H9 (cell line): ENCODE results near the gene ABCB7. TPM values are rescaled to one million over a fixed set of nuclear protein-coding genes. Genes with fewer than 3 reads are reported as not detected.
A peak's percentile ranks its signal among the peaks of the same experiment; 100 is the strongest.

Experiments
- DNase-seq: peaks from one replicate; pipeline ENCODE4 v3.0.0-alpha.2; 2017
- H2AFZ ChIP-seq: one replicate; pipeline ENCODE4 v1.6.1; 2013; ENCODE audit warnings: mild to moderate bottlenecking, low read length, control low read depth, moderate library complexity
- H2AK5ac ChIP-seq: 2 replicates; pipeline ENCODE4 v1.6.1; 2013; ENCODE audit warnings: low read length, control low read depth, mixed read lengths; ENCODE audit not compliant: insufficient read length
- H2BK120ac ChIP-seq: one replicate; pipeline ENCODE4 v1.6.1; 2013; ENCODE audit warnings: low read depth, mild to moderate bottlenecking, low read length, control low read depth, inconsistent platforms; ENCODE audit not compliant: poor library complexity, severe bottlenecking
- H2BK12ac ChIP-seq: 2 replicates; pipeline ENCODE4 v1.6.1; 2013; ENCODE audit warnings: low read length, control low read depth, mixed read lengths, low read depth; ENCODE audit not compliant: insufficient read length
- H2BK15ac ChIP-seq: 2 replicates; pipeline ENCODE4 v1.6.1; 2013; ENCODE audit warnings: low read depth, low read length, control low read depth
- H2BK20ac ChIP-seq: one replicate; pipeline ENCODE4 v1.6.1; 2013; ENCODE audit warnings: low read depth, mild to moderate bottlenecking, low read length, control low read depth, inconsistent platforms; ENCODE audit not compliant: poor library complexity, severe bottlenecking
- H2BK5ac ChIP-seq: 2 replicates; pipeline ENCODE4 v1.6.1; 2013; ENCODE audit warnings: low read length, control low read depth, mixed read lengths; ENCODE audit not compliant: insufficient read length
- H3K14ac ChIP-seq: 2 replicates; pipeline ENCODE4 v1.6.1; 2013; ENCODE audit warnings: low read length, control low read depth; ENCODE audit not compliant: insufficient read depth
- H3K18ac ChIP-seq: 2 replicates; pipeline ENCODE4 v1.6.1; 2013; ENCODE audit warnings: low read depth, mild to moderate bottlenecking, mixed read lengths, low read length, control low read depth; ENCODE audit not compliant: insufficient read length
- H3K23ac ChIP-seq: 2 replicates; pipeline ENCODE4 v1.6.1; 2013; ENCODE audit warnings: low read length, control low read depth, mixed read lengths, low read depth; ENCODE audit not compliant: insufficient read length
- H3K23me2 ChIP-seq: 2 replicates; pipeline ENCODE4 v1.6.1; 2013; ENCODE audit warnings: low read depth, mild to moderate bottlenecking, mixed read lengths, low read length, control low read depth; ENCODE audit not compliant: insufficient read length, poor library complexity, severe bottlenecking
- H3K27ac ChIP-seq: 2 replicates; pipeline ENCODE4 v1.5.1; 2013; ENCODE audit warnings: low read length, control low read depth, mixed read lengths, low read depth; ENCODE audit not compliant: insufficient read length
- H3K27me3 ChIP-seq: 2 replicates; pipeline ENCODE4 v1.6.1; 2013; ENCODE audit warnings: low read length, control low read depth, inconsistent platforms; ENCODE audit not compliant: insufficient read depth
- H3K4ac ChIP-seq: 2 replicates; pipeline ENCODE4 v1.6.1; 2013; ENCODE audit warnings: low read depth, mild to moderate bottlenecking, control low read depth, inconsistent platforms, low read length, moderate library complexity
- H3K4me1 ChIP-seq: 2 replicates; pipeline ENCODE4 v1.6.1; 2013; ENCODE audit warnings: low read length, control low read depth, inconsistent platforms; ENCODE audit not compliant: insufficient read depth
- H3K4me2 ChIP-seq: 2 replicates; pipeline ENCODE4 v1.6.1; 2013; ENCODE audit warnings: low read length, control low read depth, mixed read lengths; ENCODE audit not compliant: insufficient read length, insufficient read depth
- H3K56ac ChIP-seq: 2 replicates; pipeline ENCODE4 v1.6.1; 2013; ENCODE audit warnings: low read depth, mild to moderate bottlenecking, mixed read lengths, low read length, control low read depth; ENCODE audit not compliant: insufficient read length
- H3K79me1 ChIP-seq: 2 replicates; pipeline ENCODE4 v1.6.1; 2013; ENCODE audit warnings: low read depth, mild to moderate bottlenecking, moderate library complexity, low read length, control low read depth, inconsistent platforms; ENCODE audit not compliant: insufficient read depth, poor library complexity, severe bottlenecking
- H3K79me2 ChIP-seq: 2 replicates; pipeline ENCODE4 v1.6.1; 2013; ENCODE audit warnings: low read length, control low read depth, inconsistent platforms; ENCODE audit not compliant: insufficient read depth
- H3K9ac ChIP-seq: 2 replicates; pipeline ENCODE4 v1.6.1; 2013; ENCODE audit warnings: low read length, control low read depth, mixed read lengths; ENCODE audit not compliant: insufficient read length; ENCODE audit errors: extremely low read depth
- H3K9me3 ChIP-seq: one replicate; pipeline ENCODE4 v1.6.1; 2013; ENCODE audit warnings: low read depth, low read length, inconsistent platforms; ENCODE audit not compliant: control insufficient read depth
- H3T11ph ChIP-seq: one replicate; pipeline ENCODE4 v1.6.1; 2013; ENCODE audit warnings: mild to moderate bottlenecking, low read length, control low read depth, inconsistent platforms
- H4K20me1 ChIP-seq: one replicate; pipeline ENCODE4 v1.6.1; 2013; ENCODE audit not compliant: control insufficient read depth, insufficient read length, insufficient read depth
- H4K5ac ChIP-seq: 2 replicates; pipeline ENCODE4 v1.6.1; 2013; ENCODE audit warnings: low read depth, mild to moderate bottlenecking, mixed read lengths, low read length, control low read depth; ENCODE audit not compliant: insufficient read length
- H4K8ac ChIP-seq: replicated peaks from 2 replicates; pipeline ENCODE4 v1.6.1; 2013; ENCODE audit warnings: low read length, control low read depth, mixed read lengths, low read depth; ENCODE audit not compliant: insufficient read length
- H4K91ac ChIP-seq: 2 replicates; pipeline ENCODE4 v1.6.1; 2013; ENCODE audit warnings: low read depth, mild to moderate bottlenecking, moderate library complexity, mixed read lengths, low read length, control low read depth; ENCODE audit not compliant: insufficient read length
- H3K27ac Mint-ChIP-seq, 3 experiments: 2 replicates in 2 of 3; 3 replicates in 1 of 3; pipeline ENCODE4 v1.8.0; 2020 to 2021; ENCODE audit warnings: mixed read lengths in 3 of 3, mild to moderate bottlenecking in 1 of 3, moderate library complexity in 1 of 3
- H3K27me3 Mint-ChIP-seq: 2 replicates; pipeline ENCODE4 v1.8.0; 2021; ENCODE audit warnings: low read depth, mild to moderate bottlenecking, moderate library complexity, mixed read lengths
- H3K36me3 Mint-ChIP-seq, 3 experiments: 2 replicates in 2 of 3; 3 replicates in 1 of 3; pipeline ENCODE4 v1.8.0; 2020 to 2021; ENCODE audit warnings: low read depth in 3 of 3, mixed read lengths in 3 of 3; ENCODE audit not compliant: insufficient read depth in 1 of 3
- H3K4me1 Mint-ChIP-seq, 2 experiments: 2 replicates each; pipeline ENCODE4 v1.8.0; 2020; ENCODE audit warnings: mixed read lengths in 2 of 2
- H3K4me3 Mint-ChIP-seq, 2 experiments: 2 replicates in 1 of 2; 3 replicates in 1 of 2; pipeline ENCODE4 v1.8.0; 2020 to 2021; ENCODE audit warnings: mild to moderate bottlenecking in 2 of 2, mixed read lengths in 2 of 2, moderate library complexity in 1 of 2
- H3K9me3 Mint-ChIP-seq, 2 experiments: 2 replicates in 1 of 2; 3 replicates in 1 of 2; pipeline ENCODE4 v1.8.0; 2020; ENCODE audit warnings: mild to moderate bottlenecking in 2 of 2, mixed read lengths in 2 of 2, moderate library complexity in 1 of 2
- WGBS: extraction: QIAGEN DNeasy Blood & Tissue Kit; methylation state at CpG from one replicate; pipeline ENCODE4 v1.1.7; 2013; ENCODE audit warnings: missing lambda C conversion rate, low lambda C conversion rate, mixed read lengths; ENCODE audit not compliant: insufficient read length; ENCODE audit errors: extremely low coverage; 5-methylcytosine and 5-hydroxymethylcytosine counted together
- total RNA-seq: library from RNA; stranded (reverse); gene quantifications from 2 replicates; pipeline ENCODE4 v1.2.1, GENCODE V29; 2021
- TF ChIP-seq, protein P1 (sequence below): fragments of 200-600 bp; sonication (generic); conservative IDR thresholded peaks from 3 replicates; pipeline ENCODE4 v1.8.0; 2021; ENCODE audit warnings: antibody characterized with exemption, mild to moderate bottlenecking

Gene ABCB7
- total RNA-seq, 1 experiment from 2014 or later = 40.8 TPM

DNA sequence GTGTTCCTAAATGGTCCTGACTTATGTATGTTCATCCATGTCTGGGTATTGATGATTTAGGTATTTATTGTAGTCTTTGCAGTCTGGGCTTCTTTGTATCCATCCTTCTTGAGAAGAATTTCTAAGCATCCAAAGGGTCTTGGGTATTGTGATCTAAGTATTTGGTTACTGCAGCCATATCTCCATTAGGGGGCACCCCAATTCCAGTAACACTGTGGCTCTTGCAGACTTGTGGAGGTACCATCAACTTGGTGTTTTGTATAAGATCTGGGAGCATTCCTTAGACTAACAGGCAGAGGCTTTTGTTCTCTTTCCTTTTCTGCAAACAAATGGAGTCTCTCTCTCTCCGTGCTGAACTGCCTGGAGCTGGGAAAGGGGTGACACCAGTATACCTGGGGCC is 117.2 kb downstream of the ABCB7 start:
- Histone ChIP-seq H4K91ac (no peak overlapping the region), H3K4me1 (no peaks in the 10 kb centered on the region), H3K23ac (no peak overlapping the region), H2BK20ac (no peak overlapping the region), H3K14ac (no peak overlapping the region), H4K5ac (no peak overlapping the region), H3K79me1 (no peaks in the 10 kb centered on the region), H3K4me2 (no peak overlapping the region), H3T11ph (no peak overlapping the region), H3K79me2 (no peaks in the 10 kb centered on the region), H3K23me2 (no peaks in the 10 kb centered on the region), H4K20me1 (no peaks in the 10 kb centered on the region), H2BK120ac (no peak overlapping the region), H3K56ac (no peak overlapping the region), H3K9ac (no peak overlapping the region), H2BK12ac (no peak overlapping the region), H2AK5ac (no peak overlapping the region), H3K9me3 (peaks cover 35% of the 10 kb centered on the region), H3K18ac (no peak overlapping the region), H3K4ac (no peak overlapping the region), H2BK15ac (no peak overlapping the region), H2AFZ (no peak overlapping the region), H4K8ac (no peak overlapping the region), H2BK5ac (no peak overlapping the region), H3K27ac (no peak overlapping the region), H3K27me3 (no peaks in the 10 kb centered on the region)
- H3K36me3 Mint-ChIP-seq = peaks cover 34 to 61% (median 54%) of the 10 kb centered on the region in 3 experiments; a peak in 6 of 7 replicates
- peaks cover 95 to 98% of the 10 kb centered on the region in 2 experiments for H3K9me3 Mint-ChIP-seq
- no CpG with 5 or more reads among the region's 1 CpG for WGBS
- H3K4me1 Mint-ChIP-seq = no peaks in the 10 kb centered on the region
- TF ChIP-seq, protein P1, sequence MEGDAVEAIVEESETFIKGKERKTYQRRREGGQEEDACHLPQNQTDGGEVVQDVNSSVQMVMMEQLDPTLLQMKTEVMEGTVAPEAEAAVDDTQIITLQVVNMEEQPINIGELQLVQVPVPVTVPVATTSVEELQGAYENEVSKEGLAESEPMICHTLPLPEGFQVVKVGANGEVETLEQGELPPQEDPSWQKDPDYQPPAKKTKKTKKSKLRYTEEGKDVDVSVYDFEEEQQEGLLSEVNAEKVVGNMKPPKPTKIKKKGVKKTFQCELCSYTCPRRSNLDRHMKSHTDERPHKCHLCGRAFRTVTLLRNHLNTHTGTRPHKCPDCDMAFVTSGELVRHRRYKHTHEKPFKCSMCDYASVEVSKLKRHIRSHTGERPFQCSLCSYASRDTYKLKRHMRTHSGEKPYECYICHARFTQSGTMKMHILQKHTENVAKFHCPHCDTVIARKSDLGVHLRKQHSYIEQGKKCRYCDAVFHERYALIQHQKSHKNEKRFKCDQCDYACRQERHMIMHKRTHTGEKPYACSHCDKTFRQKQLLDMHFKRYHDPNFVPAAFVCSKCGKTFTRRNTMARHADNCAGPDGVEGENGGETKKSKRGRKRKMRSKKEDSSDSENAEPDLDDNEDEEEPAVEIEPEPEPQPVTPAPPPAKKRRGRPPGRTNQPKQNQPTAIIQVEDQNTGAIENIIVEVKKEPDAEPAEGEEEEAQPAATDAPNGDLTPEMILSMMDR = peak; percentile 48; the same call in 2 of the 3 replicates
- H3K27me3 Mint-ChIP-seq = peaks cover 12% of the 10 kb centered on the region
- no peak for DNase-seq
- H3K27ac Mint-ChIP-seq = no peak overlapping the region
- H3K4me3 Mint-ChIP-seq = no peak overlapping the region

Other genes starting within 250 kb of the ABCB7 start
- gene NEXMIF, start 230.8 kb downstream of the ABCB7 start, total RNA-seq = 0.22 and 0.29 TPM in 2 replicates
- 14.5 and 16.6 TPM in 2 replicates for gene UPRT, start 117.8 kb upstream of the ABCB7 start, total RNA-seq